GM19025 (cell line): ENCODE results near the gene SLC22A6.
"Not testable (repeated sequence)": the region's sequence is repeated elsewhere in the genome, so short reads cannot be mapped to it uniquely, and the experiment has no call there.

ENCODE experiments used
- ATAC-seq: cut with Tn5 transposase; IDR thresholded peaks from one replicate; pipeline ENCODE4 v1.9.1; 2021; ENCODE audit warnings: mild to moderate bottlenecking, low read depth, moderate library complexity; ENCODE audit not compliant: unreplicated experiment

The SLC22A6 gene

GRCh38 chr11:62994775-62995174 is 10.0 kb upstream of the SLC22A6 start:
- no peak for ATAC-seq

GRCh38 chr11:62988276-62988675 is 3.5 kb upstream of the SLC22A6 start:
- ATAC-seq, result no peak

DNA sequence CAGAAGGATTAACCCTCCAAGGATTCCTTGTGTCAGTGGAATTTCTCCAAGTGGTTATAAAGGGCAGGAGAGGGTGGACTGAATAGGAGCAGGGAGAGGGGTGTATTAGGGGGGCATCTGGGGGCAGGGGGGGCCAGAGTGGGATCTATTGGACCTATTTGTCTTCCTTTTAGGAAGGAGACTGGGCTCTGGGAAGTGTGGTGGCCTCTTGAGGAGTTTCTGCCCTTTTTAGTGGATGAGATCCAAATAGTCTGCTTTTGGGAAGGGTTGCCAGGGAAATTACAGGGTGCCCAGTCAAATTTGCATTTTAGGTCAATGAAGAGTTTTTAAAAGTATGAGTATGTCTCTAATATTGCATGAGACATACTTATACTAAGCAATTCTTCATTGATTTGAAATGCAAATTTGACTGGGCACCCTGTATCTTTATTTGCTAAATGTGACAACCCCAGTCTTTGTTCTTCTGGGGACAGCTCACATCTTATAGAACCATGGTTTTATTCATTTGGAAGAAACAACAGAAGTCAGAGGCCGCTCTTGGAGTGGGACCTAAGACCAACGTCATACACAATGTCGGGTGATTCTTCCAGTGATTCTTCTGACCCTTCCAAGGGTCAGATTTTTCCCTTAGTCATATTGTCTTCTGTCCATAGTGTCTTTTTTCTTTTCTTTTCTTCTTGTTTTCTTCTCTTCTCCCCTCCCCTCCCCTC is 429 bp upstream of the SLC22A6 start:
- no peak for ATAC-seq

DNA sequence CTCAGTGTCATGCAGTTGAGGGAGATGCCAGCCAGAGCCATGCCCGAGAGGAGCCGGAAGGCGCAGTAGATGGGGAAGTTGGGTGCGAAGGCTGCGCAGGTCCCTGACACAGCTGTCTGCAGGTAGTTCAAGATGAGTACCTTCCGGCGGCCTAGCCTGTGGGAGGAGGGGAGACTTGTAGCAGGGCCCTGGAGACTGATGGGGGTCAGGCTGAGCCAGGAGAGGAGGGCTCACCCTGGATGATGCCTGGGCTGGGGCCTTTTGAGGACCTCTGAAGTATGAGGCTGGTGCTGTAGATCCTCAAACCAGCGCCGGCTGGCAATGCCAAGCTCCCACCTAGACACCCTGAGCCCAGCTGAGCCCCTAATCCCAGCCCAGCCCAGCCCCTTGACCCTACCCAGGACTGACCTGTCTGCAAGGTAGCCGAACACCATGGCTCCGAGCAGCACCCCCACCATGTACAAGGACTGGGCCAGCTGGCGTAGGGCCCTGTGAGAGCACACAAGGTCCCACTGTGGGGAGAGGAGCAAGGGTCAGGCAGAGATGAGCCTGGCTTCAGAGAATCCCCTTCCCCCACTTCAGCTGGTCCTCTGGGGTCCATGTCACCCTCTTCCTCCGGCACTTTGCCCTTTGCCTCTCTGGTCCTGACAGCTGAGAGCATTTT is 1.1 kb downstream of the SLC22A6 start:
- ATAC-seq, result no peak

GRCh38 chr11:62981743-62982142 is 3.0 kb downstream of the SLC22A6 start:
- no peak for ATAC-seq

GRCh38 chr11:62980133-62980760 is 4.5 kb downstream of the SLC22A6 start:
- no peak for ATAC-seq

DNA sequence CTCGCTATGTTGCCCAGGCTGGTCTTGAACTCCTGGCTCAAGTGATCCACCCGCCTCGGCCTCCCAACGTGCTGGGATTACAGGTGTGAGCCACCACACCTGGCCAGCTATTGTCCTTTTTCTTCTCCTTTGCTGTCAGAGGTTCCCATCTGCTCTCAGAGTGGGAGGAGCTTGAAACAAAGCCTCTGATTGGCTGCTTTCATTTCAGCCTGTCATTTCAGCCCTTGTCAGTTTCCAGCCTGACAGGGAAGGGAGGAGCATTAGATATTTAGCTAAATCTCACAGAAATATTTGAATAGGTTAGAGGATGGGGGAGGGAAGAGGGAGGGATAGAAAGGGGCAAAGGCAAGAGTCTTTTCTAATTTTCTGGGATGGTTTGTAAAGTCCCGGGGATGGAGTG is 8.7 kb downstream of the SLC22A6 start:
- no peak for ATAC-seq

- ATAC-seq, result no peak
Measured at GRCh38 chr11:62974848-62975522, 9.8 kb downstream of the SLC22A6 start.

DNA sequence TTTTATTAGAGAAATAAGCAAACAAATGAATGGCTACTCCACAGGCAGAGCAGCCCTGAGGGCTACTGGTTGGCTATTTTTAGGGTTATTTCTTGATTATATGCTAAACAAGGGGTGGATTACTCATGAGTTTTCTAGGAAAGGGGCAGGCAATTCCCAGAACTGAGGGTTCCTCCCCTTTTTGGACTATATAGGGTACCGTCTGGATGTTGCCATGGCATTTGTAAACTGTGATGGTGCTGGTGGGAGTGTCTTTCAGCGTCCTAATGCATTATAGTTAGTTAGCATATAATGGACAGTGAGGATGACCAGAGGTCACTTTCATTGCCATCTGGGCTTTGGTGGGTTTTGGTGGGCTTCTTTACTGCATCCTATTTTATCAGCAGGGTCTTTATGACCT is 19.2 kb downstream of the SLC22A6 start:
- ATAC-seq, result no peak

- ATAC-seq, result no peak
Measured at GRCh38 chr11:62962391-62962790, 22.4 kb downstream of the SLC22A6 start.

DNA sequence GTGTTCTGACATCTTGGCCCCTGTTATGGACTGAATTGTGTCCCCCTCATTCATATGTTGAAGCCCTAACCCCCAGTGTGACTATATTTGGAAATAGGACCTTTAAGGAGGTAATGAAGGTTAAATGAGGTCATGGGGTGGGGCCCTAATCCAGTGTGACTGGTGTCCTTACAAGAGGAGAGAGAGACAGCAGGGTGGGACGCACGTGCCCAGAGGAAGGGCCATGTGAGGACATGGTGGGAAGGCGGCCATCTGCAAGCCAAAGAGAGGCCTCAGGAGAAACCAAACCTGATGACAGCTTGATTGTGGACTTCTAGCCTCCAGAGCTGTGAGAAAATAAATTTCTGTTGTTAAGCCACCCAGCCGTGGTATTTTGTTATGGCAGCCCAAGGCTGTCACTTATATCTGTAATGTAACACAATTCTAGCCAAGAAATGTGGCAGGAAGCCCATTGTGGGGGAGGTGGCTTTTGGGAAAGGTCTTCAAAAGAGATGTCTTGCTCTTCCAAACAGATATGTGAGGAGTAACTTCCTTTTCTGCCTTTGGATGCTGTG is 23.7 kb downstream of the SLC22A6 start:
- no peak for ATAC-seq

DNA sequence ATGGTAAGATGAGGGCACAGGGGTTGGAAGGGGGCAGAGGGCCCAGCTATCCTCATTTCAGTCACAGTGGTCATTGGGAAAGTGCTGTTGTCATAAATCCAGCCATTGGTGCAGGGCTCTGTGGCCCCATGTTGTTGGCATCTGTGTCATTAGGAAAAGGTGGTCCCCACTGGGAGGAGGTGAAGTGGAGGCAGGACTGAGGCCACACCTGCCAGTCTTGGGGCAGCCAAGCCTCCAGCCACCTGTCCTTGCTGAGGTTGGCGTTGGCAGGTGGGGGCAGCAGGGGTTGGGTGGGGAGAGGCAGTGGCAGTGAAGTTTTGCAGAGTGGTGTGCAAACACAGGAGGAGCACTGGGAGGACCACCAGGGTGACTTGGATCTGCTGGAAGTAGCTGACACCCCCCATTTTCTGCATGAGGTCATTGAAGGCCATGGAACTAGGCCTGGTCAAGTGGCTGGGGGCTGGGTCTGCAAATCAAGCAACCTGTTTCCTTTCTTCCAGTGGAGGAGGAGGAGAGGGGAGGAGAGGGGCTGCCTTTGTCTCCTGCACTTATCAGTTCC is 25.3 kb downstream of the SLC22A6 start:
- ATAC-seq, result no peak

DNA sequence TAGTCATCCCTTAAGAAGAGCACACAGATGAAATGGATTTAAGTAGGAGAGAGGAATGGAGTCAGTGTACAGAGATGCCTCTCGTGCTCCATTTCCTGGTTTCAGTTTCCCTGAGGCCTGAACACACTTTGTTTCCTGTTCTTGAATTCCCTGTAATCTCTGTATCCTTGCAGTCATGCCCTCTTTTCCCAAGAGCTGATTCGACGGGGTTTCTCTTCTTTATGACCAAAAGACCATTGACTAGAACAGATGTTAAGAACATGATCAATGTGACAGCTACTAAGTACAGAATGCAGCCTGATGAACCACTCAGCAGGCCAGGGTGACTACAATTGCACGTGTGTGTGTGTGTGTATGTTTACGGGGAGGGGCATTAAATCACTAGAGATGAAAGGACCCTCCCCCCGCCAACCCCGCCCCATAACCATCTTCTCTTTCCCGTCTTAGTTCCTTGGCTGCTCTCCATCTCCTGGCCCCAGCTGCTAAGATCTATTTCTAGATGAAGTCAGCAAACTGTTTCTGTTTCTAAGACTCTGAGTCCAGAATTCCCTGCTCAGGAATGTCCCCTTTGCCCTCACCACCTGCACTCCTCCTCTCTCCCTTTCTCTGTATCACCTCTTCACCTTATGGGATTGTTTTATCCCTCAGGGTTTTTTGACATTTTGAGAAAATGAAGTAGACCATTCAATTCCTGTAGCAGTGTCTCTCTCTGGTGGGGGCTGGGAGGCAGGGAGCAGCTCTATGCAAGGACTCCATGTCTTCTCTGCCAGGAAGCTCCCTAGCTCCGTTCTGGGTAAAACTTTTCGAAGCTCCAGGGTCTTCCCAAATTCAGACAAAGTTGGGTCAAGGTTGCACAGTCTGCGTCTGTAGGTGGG is 26.0 kb downstream of the SLC22A6 start:
- ATAC-seq, result no peak

DNA sequence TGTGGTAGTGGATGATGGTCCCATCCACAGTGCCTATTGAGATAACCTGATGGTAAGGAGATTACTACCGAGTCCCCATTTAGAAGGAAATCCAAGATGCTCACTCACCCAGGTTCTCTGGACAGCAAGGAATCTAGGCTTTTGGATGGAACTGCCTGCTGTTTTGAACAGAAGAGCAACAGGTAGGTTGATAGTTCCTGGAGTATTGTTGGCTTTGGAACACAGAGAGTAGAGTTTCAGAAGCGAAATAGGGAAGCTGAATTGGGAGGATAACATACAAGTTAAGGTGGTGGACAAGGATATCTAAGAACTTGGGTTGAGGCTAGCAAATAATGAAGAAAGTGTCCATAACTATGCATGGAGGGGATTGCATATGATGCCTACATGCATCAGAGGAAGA is 27.6 kb downstream of the SLC22A6 start:
- ATAC-seq, result no peak

GRCh38 chr11:62954478-62954877 is 30.3 kb downstream of the SLC22A6 start:
- ATAC-seq, result no peak

DNA sequence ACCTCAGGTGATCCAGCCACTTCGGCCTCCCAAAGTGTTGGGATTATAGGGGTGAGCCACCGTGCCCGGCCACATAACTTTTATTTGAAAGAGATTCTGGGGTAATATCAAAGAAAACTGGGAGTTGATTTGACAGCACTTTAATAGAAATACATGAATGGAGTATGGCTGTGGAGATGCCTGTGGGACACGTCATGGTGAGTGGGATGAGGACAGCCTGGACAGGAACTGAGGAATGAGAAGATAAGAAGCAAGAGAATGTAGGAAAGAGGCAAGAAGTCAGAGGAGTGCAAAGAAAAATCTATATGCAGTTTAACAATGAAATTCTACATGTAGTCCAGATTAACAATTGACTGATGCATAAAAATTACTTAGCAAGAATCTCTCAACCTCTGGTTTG is 31.0 kb downstream of the SLC22A6 start:
- ATAC-seq, result no peak

DNA sequence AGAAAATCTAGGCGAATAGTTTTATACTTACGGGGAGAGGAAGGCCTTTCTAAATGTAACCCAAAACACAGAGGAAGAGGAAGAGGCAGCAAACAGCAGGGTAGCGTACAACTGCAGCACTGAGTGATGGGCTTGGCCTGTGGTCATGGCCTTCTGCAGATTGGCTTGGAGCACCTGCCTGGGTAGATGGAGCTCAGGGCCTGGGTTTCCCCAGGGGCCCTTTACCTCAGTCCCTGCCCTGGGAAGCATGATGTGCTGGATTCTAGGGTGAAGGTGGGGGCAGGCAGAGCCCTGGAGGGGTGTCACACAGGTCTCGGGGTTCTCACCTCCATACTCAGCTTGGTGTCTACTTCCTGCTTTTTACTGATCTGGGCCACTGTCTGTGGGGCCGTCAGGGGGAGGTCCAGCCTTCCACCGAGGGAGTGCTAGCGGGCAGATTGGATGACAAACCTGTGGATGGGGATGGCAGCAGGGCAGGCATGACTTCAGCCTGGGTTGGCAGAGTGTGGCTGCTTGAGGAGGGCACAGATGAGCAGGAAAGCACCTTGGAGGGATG is 35.9 kb downstream of the SLC22A6 start:
- ATAC-seq, result no peak

GRCh38 chr11:62945538-62945937 is 39.2 kb downstream of the SLC22A6 start:
- ATAC-seq, result not testable (repeated sequence)

DNA sequence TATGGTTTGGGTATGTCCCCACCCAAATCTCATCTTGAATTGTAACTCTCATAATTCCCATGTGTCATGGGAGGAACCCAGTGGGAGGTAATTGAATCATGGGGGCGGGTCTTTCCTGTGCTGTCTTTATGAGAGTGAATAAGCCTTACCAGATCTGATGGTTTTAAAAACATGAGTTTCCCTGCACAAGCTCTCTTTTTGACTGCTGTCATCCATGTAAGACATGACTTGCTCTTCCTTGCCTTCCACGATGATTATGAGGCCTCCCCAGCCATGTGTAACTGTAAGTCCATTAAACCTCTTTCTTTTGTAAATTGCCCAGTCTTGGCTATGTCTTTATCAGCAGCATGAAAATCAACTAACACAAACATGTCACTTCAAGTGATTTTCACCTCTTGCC is 47.2 kb downstream of the SLC22A6 start:
- not testable (repeated sequence) for ATAC-seq

- no peak for ATAC-seq
Measured at GRCh38 chr11:62934496-62934785, 50.3 kb downstream of the SLC22A6 start.
